HL-60 (cell line): ENCODE results near the gene CSTF1.

Experiments used
- GABPA ChIP-seq: IDR thresholded peaks from 2 replicates; pipeline ENCODE4 v1.6.1; 2012; ENCODE audit warnings: low read depth
- POLR2AphosphoS5 ChIP-seq: IDR thresholded peaks from 2 replicates; pipeline ENCODE4 v1.6.1; 2012; ENCODE audit warnings: low read depth
- SPI1 ChIP-seq: IDR thresholded peaks from 2 replicates; pipeline ENCODE4 v1.6.1; 2012; ENCODE audit warnings: low read depth, mild to moderate bottlenecking, borderline replicate concordance
- TF ChIP-seq, protein P1 (sequence below): IDR thresholded peaks from one replicate; pipeline ENCODE4 v1.5.1; 2011; ENCODE audit warnings: low read length, control low read depth, inconsistent platforms; ENCODE audit not compliant: insufficient read depth
- TF ChIP-seq, protein P2 (sequence below): IDR thresholded peaks from 2 replicates; pipeline ENCODE4 v1.6.1; 2012; ENCODE audit warnings: low read depth; ENCODE audit not compliant: insufficient replicate concordance

DNA sequence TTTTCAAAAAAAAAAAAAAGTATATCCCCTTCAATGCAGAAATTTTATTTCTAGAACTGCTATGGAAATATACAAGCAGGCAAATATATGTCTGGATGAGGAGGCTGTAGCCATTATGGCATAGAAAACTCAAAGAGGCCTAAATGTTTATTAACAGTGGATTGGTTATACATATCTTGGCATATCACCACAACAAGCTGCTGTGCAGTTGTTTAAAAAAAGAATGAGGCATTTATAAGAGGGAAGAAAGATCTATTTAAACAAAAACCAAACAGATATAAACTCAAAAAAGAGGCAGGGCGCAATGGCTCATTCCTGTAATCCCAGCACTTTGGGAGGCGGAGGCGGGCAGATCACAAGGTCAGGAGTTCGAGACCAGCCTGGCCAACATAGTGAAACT is 45.8 kb downstream of the CSTF1 start:
- TF ChIP-seq, protein P1, sequence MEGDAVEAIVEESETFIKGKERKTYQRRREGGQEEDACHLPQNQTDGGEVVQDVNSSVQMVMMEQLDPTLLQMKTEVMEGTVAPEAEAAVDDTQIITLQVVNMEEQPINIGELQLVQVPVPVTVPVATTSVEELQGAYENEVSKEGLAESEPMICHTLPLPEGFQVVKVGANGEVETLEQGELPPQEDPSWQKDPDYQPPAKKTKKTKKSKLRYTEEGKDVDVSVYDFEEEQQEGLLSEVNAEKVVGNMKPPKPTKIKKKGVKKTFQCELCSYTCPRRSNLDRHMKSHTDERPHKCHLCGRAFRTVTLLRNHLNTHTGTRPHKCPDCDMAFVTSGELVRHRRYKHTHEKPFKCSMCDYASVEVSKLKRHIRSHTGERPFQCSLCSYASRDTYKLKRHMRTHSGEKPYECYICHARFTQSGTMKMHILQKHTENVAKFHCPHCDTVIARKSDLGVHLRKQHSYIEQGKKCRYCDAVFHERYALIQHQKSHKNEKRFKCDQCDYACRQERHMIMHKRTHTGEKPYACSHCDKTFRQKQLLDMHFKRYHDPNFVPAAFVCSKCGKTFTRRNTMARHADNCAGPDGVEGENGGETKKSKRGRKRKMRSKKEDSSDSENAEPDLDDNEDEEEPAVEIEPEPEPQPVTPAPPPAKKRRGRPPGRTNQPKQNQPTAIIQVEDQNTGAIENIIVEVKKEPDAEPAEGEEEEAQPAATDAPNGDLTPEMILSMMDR: no peak
- TF ChIP-seq POLR2AphosphoS5: no peak
- TF ChIP-seq, protein P2, sequence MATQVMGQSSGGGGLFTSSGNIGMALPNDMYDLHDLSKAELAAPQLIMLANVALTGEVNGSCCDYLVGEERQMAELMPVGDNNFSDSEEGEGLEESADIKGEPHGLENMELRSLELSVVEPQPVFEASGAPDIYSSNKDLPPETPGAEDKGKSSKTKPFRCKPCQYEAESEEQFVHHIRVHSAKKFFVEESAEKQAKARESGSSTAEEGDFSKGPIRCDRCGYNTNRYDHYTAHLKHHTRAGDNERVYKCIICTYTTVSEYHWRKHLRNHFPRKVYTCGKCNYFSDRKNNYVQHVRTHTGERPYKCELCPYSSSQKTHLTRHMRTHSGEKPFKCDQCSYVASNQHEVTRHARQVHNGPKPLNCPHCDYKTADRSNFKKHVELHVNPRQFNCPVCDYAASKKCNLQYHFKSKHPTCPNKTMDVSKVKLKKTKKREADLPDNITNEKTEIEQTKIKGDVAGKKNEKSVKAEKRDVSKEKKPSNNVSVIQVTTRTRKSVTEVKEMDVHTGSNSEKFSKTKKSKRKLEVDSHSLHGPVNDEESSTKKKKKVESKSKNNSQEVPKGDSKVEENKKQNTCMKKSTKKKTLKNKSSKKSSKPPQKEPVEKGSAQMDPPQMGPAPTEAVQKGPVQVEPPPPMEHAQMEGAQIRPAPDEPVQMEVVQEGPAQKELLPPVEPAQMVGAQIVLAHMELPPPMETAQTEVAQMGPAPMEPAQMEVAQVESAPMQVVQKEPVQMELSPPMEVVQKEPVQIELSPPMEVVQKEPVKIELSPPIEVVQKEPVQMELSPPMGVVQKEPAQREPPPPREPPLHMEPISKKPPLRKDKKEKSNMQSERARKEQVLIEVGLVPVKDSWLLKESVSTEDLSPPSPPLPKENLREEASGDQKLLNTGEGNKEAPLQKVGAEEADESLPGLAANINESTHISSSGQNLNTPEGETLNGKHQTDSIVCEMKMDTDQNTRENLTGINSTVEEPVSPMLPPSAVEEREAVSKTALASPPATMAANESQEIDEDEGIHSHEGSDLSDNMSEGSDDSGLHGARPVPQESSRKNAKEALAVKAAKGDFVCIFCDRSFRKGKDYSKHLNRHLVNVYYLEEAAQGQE: no peak
- TF ChIP-seq GABPA: no peak
- TF ChIP-seq SPI1: no peak
